K562 (cell line): ENCODE measurements around the gene PIGT. TPM values are rescaled to one million over a fixed set of nuclear protein-coding genes. Genes with fewer than 3 reads are reported as not detected.

Experiments used
- ATAC-seq: fragments of 200-7000 bp; cut with Tn5 transposase; 3 replicates; pipeline ENCODE4 v1.9.1; 2020; ENCODE audit warnings: moderate library complexity
- BruUV-seq: library from RNA; stranded (reverse); fragments of 400-500 nt; replicated peaks from 2 replicates; lab custom pipeline; 2021; lab: Mats Ljungman, UMichigan
- CTCF ChIA-PET: fragments of 300-600 bp; formaldehyde crosslinking; extraction: SDS; loops from one replicate; lab custom pipeline; 2021; ENCODE audit warnings: low intra/inter-chr PET ratio; lab: Yijun Ruan, JAX
- POLR2A ChIA-PET: fragments of 300-600, 350-650 bp; sonication (Branson Sonifier 250); formaldehyde crosslinking; extraction: SDS; loops from one replicate; lab custom pipeline; 2021; ENCODE audit warnings: antibody characterized with exemption, inconsistent platforms; lab: Yijun Ruan, JAX
- DNase-seq, 4 experiments: peaks; one replicate each; pipeline versions ENCODE4 v3.0.0 to v3.0.0-alpha.2; 2011 to 2018; ENCODE audit warnings: low spot score in 3 of 4, mixed read lengths in 3 of 4; ENCODE audit errors: extremely low read depth in 1 of 4
- FAIRE-seq: peaks from 2 replicates; lab custom pipeline; 2011; peaks lifted over from hg19 to GRCh38; lab: Jason Lieb, UNC
- H2AFZ ChIP-seq: 2 replicates; pipeline ENCODE4 v1.6.0; 2011; ENCODE audit warnings: low read depth, low read length, control low read depth, inconsistent platforms
- H3K27ac ChIP-seq: fragments of 200-600 bp; 3 replicates; pipeline ENCODE4 v1.8.0; 2011; ENCODE audit warnings: low read depth, mild to moderate bottlenecking, control low read depth, inconsistent platforms, low read length, moderate library complexity, mixed read lengths; ENCODE audit errors: extremely low read depth
- H3K27me3 ChIP-seq, 2 experiments: fragments of 300-600 bp in 1 of 2; 2 replicates in 1 of 2; 3 replicates in 1 of 2; pipeline versions ENCODE4 v1.6.0 to v1.8.0; 2011; ENCODE audit warnings: inconsistent platforms in 2 of 2, low read length in 2 of 2, mild to moderate bottlenecking in 1 of 2, mixed read lengths in 1 of 2, moderate library complexity in 1 of 2; ENCODE audit not compliant: control insufficient read depth in 2 of 2, insufficient read depth in 2 of 2
- H3K36me3 ChIP-seq: fragments of 300-600 bp; 3 replicates; pipeline ENCODE4 v1.8.0; 2011; ENCODE audit warnings: mild to moderate bottlenecking, low read length, inconsistent platforms; ENCODE audit not compliant: control insufficient read depth, insufficient read depth
- H3K4me1 ChIP-seq, 2 experiments: fragments of 200-600 bp in 1 of 2; replicated peaks in 1 of 2; 2 replicates in 1 of 2; 3 replicates in 1 of 2; pipeline versions ENCODE4 v1.5.1 to v1.8.0; 2011; ENCODE audit warnings: inconsistent platforms in 2 of 2, low read length in 2 of 2, mild to moderate bottlenecking in 1 of 2, mixed read lengths in 1 of 2, moderate library complexity in 1 of 2; ENCODE audit not compliant: control insufficient read depth in 2 of 2, insufficient read depth in 2 of 2
- H3K4me2 ChIP-seq: 2 replicates; pipeline ENCODE4 v1.6.1; 2011; ENCODE audit warnings: low read length, control low read depth, inconsistent platforms, mixed read lengths; ENCODE audit not compliant: insufficient read depth
- H3K4me3 ChIP-seq: fragments of 200-600 bp; sonication (generic), shearing (Covaris generic); 2 replicates; pipeline ENCODE4 v1.5.1; 2016; ENCODE audit warnings: control low read depth, inconsistent platforms
- H3K79me2 ChIP-seq: fragments of 200-600 bp; 3 replicates; pipeline ENCODE4 v1.8.0; 2011; ENCODE audit warnings: low read length, inconsistent platforms; ENCODE audit not compliant: control insufficient read depth, insufficient read depth
- H3K9ac ChIP-seq, 2 experiments: 2 replicates each; pipeline versions ENCODE4 v1.6.0 to v1.6.1; 2011; ENCODE audit warnings: low read depth in 2 of 2, low read length in 2 of 2, control low read depth in 1 of 2, inconsistent platforms in 1 of 2, mild to moderate bottlenecking in 1 of 2, mixed read lengths in 1 of 2; ENCODE audit not compliant: insufficient read depth in 1 of 2
- H3K9me1 ChIP-seq: one replicate; pipeline ENCODE4 v1.6.0; 2011; ENCODE audit warnings: inconsistent platforms, mild to moderate bottlenecking, low read length, moderate library complexity; ENCODE audit not compliant: control insufficient read depth, insufficient read depth
- H3K9me3 ChIP-seq: replicated peaks from 2 replicates; pipeline ENCODE4 v1.5.1; 2011; ENCODE audit warnings: low read depth, low read length, inconsistent platforms; ENCODE audit not compliant: control insufficient read depth, insufficient read depth
- H4K20me1 ChIP-seq: replicated peaks from 2 replicates; pipeline ENCODE4 v1.6.1; 2011; ENCODE audit warnings: low read length, inconsistent platforms, mixed read lengths; ENCODE audit not compliant: control insufficient read depth, insufficient read depth
- NBN ChIP-seq: fragments of 450-650 bp; IDR thresholded peaks from 2 replicates; pipeline ENCODE4 v1.6.1; 2016; ENCODE audit warnings: low read depth, mild to moderate bottlenecking
- NCOA4 ChIP-seq: fragments of 450-650 bp; IDR thresholded peaks from 2 replicates; pipeline ENCODE4 v1.6.1; 2018; ENCODE audit warnings: mild to moderate bottlenecking; ENCODE audit not compliant: partially characterized antibody
- TRIM28 ChIP-seq: fragments of 450-650 bp; IDR thresholded peaks from 2 replicates; pipeline ENCODE4 v1.6.1; 2017
- ZBTB1 ChIP-seq: sonication (generic); formaldehyde crosslinking; IDR thresholded peaks from 2 replicates; pipeline ENCODE4 v1.8.1; 2023; ENCODE audit warnings: missing genetic modification reagents, low read depth, mild to moderate bottlenecking, borderline replicate concordance
- WGBS: fragments of 100-300 bp; shearing (Covaris generic); methylation state at CpG from one replicate; pipeline ENCODE4 v1.1.6; 2016; ENCODE audit warnings: low coverage, mixed read lengths; ENCODE audit not compliant: insufficient coverage; ENCODE audit errors: missing lambda C conversion rate; 5-methylcytosine and 5-hydroxymethylcytosine counted together
- in situ Hi-C: fragments of 300-500 bp; cut with MboI; formaldehyde crosslinking; loops from 4 replicates; pipeline ENCODE4 v1.15.0; 2018; ENCODE audit warnings: inconsistent platforms, mixed read lengths
- intact Hi-C: fragments of 100-400 bp; cut with micrococcal nuclease; formaldehyde crosslinking; loops from 2 replicates; pipeline ENCODE4 v1.14.2; 2022
- polyA plus RNA-seq, 8 experiments: library from polyadenylated mRNA; depleted of rRNA in 4 of 8; stranded (reverse) in 5 of 8; unstranded in 3 of 8; fragments of >200 nt; fragmentation: Nextera tagmentation in 2 of 8; fragmentation: Illumina TruSeq in 1 of 8; extraction: Ambion mirVana in 2 of 8; extraction: Trizol in 1 of 8; gene quantifications; 2 replicates each; pipeline versions ENCODE4 v1.2.1 to v1.2.3, GENCODE V29; 2011 to 2014; ENCODE audit warnings: inconsistent platforms in 1 of 8, missing spikeins in 1 of 8
- total RNA-seq, 7 experiments: library from RNA; depleted of rRNA in 6 of 7; stranded (reverse); fragments of >200 nt in 6 of 7; fragmentation: Illumina TruSeq in 2 of 7; extraction: Trizol in 2 of 7; gene quantifications; 2 replicates each; pipeline versions ENCODE4 v1.2.1 to v1.2.3, GENCODE V29; 2011 to 2021; ENCODE audit warnings: low replicate concordance in 1 of 7
- TF ChIP-seq, protein P1 (sequence below): fragments of 450-650 bp; IDR thresholded peaks from 2 replicates; pipeline ENCODE4 v1.7.0; 2016; ENCODE audit warnings: borderline replicate concordance
- TF ChIP-seq, protein P2 (sequence below): fragments of 250-450 bp; sonication (Bioruptor Pico); IDR thresholded peaks from 2 replicates; pipeline ENCODE4 v1.4.0; 2020; ENCODE audit warnings: mild to moderate bottlenecking, moderate library complexity
- TF ChIP-seq, protein P3 (sequence below), 2 experiments: fragments of 450-650 bp; IDR thresholded peaks; 2 replicates each; pipeline ENCODE4 v1.6.1; 2016; ENCODE audit warnings: mild to moderate bottlenecking in 2 of 2, borderline replicate concordance in 1 of 2, low read depth in 1 of 2, moderate library complexity in 1 of 2

Gene PIGT
- total and polyA plus RNA-seq, 9 of the 15 experiments (the other 6 are each of a cell fraction or from before 2014, with no cell fraction given), result 14.6 to 108 (median 46.9) TPM

DNA sequence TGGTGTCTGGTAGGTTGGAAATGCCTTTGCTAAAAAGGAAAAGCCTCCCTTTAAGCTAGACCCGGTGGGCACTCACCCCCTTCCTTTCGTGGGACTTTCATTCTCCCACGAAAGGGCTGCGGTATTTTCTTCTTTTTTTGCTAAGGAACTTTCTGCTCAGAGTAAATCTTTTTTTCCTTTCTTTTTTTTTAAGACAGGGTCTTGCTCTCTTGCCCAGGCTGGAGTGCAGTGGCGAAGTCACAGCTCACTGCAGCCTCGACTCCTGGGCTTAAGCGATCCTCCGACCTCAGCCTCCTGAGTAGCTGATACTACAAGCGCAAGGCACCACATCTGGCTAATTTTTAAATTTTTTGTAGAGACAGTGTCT, 41.9 kb upstream of the PIGT start:
- DNase-seq (no peak), FAIRE-seq (no peak), ATAC-seq (no peak)
- no peaks in the 10 kb centered on the region for H3K79me2 ChIP-seq
- POLR2A ChIA-PET, result interaction anchor here (0.6 to 3.6 kb wide), 12 partner anchors 11 to 79 kb away, joined by 3 to 38 read pairs (median 4); partner anchors contain the start of genes SDC4 and SYS1
- peak overlapping the region; percentile 94 for H2AFZ ChIP-seq
- H3K36me3 ChIP-seq, result no peaks in the 10 kb centered on the region
- in situ Hi-C loops (loop anchor here (5.0 kb wide), 1 partner anchor 63 kb away; no protein-coding TSS in a partner anchor), intact Hi-C loops (loop anchor here (1.0 to 5.0 kb wide), 2 partner anchors 63 to 398 kb away; no protein-coding TSS in a partner anchor)
- no peaks in the 10 kb centered on the region for H3K9me1 ChIP-seq
- CTCF ChIA-PET, result interaction anchor here (0.6 to 2.3 kb wide), 5 partner anchors 51 to 397 kb away, joined by 3 to 17 read pairs (median 8); no protein-coding TSS in a partner anchor
- H3K9me3 ChIP-seq, result no peaks in the 10 kb centered on the region
- peak overlapping the region; percentile 41 for H3K4me3 ChIP-seq
- H3K9ac ChIP-seq, result peak overlapping the region in 1 of 2 experiments; percentile 61; a peak in 2 of 4 replicates
- no TSS peak for BruUV-seq
- H3K27me3 ChIP-seq, result no peaks in the 10 kb centered on the region
- H3K27ac ChIP-seq, result no peak overlapping the region; the same call in 2 of the 3 replicates
- H3K4me1 ChIP-seq, result peaks cover 7 to 15% of the 10 kb centered on the region in 2 experiments; a peak in 4 of 5 replicates
- 28% methylated on average over 9 of the region's 9 CpGs for WGBS
- H3K4me2 ChIP-seq, result peak overlapping the region; percentile 90
- H4K20me1 ChIP-seq, result no peaks in the 10 kb centered on the region
- TF ChIP-seq TRIM28, result 0 out of 2 replicates have a peak, but pooled peaks have one; percentile 5
- TF ChIP-seq, protein P1, sequence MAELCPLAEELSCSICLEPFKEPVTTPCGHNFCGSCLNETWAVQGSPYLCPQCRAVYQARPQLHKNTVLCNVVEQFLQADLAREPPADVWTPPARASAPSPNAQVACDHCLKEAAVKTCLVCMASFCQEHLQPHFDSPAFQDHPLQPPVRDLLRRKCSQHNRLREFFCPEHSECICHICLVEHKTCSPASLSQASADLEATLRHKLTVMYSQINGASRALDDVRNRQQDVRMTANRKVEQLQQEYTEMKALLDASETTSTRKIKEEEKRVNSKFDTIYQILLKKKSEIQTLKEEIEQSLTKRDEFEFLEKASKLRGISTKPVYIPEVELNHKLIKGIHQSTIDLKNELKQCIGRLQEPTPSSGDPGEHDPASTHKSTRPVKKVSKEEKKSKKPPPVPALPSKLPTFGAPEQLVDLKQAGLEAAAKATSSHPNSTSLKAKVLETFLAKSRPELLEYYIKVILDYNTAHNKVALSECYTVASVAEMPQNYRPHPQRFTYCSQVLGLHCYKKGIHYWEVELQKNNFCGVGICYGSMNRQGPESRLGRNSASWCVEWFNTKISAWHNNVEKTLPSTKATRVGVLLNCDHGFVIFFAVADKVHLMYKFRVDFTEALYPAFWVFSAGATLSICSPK, result no peak
- no peak for TF ChIP-seq NCOA4
- TF ChIP-seq, protein P2, sequence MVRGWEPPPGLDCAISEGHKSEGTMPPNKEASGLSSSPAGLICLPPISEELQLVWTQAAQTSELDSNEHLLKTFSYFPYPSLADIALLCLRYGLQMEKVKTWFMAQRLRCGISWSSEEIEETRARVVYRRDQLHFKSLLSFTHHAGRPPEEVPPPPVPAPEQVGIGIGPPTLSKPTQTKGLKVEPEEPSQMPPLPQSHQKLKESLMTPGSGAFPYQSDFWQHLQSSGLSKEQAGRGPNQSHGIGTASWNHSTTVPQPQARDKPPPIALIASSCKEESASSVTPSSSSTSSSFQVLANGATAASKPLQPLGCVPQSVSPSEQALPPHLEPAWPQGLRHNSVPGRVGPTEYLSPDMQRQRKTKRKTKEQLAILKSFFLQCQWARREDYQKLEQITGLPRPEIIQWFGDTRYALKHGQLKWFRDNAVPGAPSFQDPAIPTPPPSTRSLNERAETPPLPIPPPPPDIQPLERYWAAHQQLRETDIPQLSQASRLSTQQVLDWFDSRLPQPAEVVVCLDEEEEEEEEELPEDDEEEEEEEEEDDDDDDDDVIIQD (CRISPR knock-in tag), result no peak
- 0 out of 2 replicates have a peak, but pooled peaks have one; percentile 10 for TF ChIP-seq NBN
- 0 out of 2 replicates have a peak, but pooled peaks have one; percentile 47 for TF ChIP-seq ZBTB1 (CRISPR knock-in tag)
- TF ChIP-seq, protein P3, sequence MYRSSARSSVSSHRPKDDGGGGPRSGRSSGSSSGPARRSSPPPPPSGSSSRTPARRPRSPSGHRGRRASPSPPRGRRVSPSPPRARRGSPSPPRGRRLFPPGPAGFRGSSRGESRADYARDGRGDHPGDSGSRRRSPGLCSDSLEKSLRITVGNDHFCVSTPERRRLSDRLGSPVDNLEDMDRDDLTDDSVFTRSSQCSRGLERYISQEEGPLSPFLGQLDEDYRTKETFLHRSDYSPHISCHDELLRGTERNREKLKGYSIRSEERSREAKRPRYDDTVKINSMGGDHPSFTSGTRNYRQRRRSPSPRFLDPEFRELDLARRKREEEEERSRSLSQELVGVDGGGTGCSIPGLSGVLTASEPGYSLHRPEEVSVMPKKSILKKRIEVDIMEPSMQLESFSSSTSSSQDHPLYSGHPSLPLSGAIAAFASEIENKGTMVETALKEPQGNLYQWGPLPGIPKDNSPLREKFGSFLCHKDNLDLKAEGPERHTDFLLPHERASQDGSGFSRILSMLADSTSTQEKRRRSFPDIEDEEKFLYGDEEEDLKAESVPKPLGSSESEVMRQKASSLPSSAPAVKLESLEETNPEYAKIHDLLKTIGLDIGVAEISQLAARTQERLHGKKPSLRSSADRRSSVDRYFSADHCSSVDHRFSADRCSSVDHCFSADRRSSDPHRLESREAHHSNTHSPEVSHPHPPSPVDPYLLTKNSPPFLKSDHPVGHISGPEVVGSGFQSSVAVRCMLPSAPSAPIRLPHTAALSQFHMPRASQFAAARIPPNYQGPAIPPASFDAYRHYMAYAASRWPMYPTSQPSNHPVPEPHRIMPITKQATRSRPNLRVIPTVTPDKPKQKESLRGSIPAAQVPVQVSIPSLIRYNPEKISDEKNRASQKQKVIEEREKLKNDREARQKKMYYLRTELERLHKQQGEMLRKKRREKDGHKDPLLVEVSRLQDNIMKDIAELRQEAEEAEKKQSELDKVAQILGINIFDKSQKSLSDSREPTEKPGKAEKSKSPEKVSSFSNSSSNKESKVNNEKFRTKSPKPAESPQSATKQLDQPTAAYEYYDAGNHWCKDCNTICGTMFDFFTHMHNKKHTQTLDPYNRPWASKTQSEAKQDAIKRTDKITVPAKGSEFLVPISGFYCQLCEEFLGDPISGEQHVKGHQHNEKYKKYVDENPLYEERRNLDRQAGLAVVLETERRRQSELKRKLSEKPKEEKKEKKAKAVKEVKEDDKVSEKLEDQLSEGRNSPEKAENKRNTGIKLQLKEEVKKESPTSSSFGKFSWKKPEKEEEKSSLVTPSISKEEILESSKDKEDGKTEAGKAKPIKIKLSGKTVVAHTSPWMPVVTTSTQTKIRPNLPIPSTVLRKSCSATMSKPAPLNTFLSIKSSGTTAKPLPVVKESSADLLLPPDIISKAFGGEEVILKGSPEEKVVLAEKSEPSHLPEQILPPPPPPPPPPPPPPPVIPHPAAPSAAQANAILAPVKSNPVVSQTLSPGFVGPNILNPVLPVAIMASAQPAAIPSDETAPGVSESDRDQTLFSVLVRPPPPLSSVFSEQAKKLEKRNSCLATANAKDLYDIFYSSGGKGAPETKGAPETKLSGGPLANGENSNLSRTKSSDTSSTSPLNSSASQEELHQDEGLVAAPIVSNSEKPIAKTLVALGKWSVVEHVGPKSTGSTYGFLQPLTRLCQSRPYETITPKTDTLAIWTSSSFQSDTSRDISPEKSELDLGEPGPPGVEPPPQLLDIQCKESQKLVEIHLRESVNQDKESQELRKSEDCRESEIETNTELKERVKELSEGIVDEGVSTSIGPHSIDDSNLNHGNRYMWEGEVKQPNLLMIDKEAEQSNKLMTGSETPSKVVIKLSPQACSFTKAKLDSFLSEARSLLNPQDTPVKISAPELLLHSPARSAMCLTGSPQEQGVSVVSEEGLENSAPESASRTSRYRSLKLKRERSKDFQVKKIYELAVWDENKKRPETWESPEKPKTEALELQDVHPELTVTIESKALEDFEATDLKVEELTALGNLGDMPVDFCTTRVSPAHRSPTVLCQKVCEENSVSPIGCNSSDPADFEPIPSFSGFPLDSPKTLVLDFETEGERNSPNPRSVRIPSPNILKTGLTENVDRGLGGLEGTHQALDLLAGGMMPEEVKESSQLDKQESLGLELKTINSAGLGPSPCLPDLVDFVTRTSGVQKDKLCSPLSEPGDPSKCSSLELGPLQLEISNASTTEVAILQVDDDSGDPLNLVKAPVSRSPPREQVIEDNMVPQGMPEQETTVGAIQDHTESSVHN (IDR thresholded peaks at IDR 0.05; ENCODE audit: borderline replicate concordance in 1 of 2, low read depth in 1 of 2), result no peak
